ENCODE measurements around the gene BCL2L12.

- TF ChIP-seq CTCF (IDR thresholded peaks at IDR 0.05) (no peak), POLR2A (IDR thresholded peaks at IDR 0.05) (no peak)
Measured at GRCh38 chr19:49665036-49665350, 740 bp upstream of the BCL2L12 start.
